ENCODE measurements around the gene EFCAB13.

Gene EFCAB13

DNA sequence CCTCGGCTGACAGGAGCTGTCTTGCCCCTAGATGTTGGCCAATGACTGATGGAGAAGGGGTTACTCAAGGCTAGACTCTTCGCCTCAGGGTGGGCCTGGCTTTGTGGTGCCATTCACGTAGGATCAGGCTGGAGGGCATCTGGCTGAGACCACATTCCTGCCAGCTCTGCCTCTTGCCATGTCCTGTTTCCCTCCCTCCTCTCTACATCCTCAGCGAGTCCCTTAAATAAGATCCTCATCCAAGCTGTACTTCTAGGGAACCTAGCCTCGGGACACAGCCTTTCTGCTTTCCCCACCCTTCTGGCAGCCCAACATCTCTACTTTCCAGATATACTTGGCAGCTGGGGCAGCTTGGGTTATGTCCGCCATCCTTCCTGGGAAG lies 27.9 kb upstream of the EFCAB13 start:
- H3K9ac ChIP-seq = no peak overlapping the region
- H3K79me2 ChIP-seq (ENCODE audit: insufficient read depth, low read depth) = no peaks in the 10 kb centered on the region
- H3K4me3 ChIP-seq (IDR thresholded peaks at IDR 0.05; ENCODE audit: insufficient read depth, low read depth, low read length) = no peak overlapping the region
- no peaks in the 10 kb centered on the region for H3K4me1 ChIP-seq (ENCODE audit: low read depth, poor library complexity, severe bottlenecking)
- no peak for TF ChIP-seq CTCF (conservative IDR thresholded peaks at IDR 0.05; ENCODE audit: low read depth, low read length)
- no peaks in the 10 kb centered on the region for H3K27me3 ChIP-seq (ENCODE audit: insufficient read depth, low read depth)
- no peak overlapping the region for H2AFZ ChIP-seq (ENCODE audit: low read depth)
- H4K20me1 ChIP-seq (ENCODE audit: insufficient read depth) = no peaks in the 10 kb centered on the region
- no peak overlapping the region for H3K27ac ChIP-seq
- no peak overlapping the region for H3K4me2 ChIP-seq
- no peaks in the 10 kb centered on the region for H3K36me3 ChIP-seq (ENCODE audit: insufficient read depth)

DNA sequence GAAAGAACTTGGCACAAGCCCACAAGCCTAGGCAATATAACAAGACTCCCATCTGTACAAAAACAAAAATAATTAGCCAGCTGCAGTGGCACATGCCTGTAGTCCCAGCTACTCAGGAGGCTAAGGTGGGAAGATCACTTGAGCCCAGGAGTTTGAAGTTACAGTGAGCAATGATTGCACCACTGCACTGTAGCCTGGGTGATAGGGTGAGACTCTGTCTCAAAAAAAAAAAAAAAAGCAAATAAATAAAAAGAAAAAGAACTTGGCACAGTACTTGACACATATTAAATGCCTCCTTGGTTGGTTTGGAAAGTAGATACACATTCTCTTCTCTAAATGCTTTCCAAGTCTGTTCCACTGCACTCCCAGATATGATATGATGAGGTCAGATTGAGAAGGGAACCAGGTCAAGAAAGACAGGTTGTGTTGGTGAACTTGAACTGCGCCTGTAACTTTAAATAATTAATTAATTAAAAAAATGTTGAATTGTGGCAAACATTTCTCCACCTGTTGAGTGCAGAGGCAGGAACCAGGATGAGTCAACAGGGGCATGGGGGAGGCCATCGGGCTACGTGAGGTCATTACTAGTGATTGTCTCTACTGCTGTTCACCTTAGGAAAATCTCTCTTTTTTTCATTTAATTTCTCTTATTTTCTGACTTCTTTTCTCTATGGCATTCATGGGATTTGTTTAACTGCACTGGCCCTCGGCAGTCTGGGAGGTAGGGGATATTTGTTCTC lies 25.9 kb upstream of the EFCAB13 start:
- Histone ChIP-seq H3K27ac (no peak overlapping the region), H3K79me2 (ENCODE audit: insufficient read depth, low read depth) (no peaks in the 10 kb centered on the region), H4K20me1 (ENCODE audit: insufficient read depth) (no peaks in the 10 kb centered on the region), H3K4me3 (IDR thresholded peaks at IDR 0.05; ENCODE audit: insufficient read depth, low read depth, low read length) (no peak overlapping the region), H3K27me3 (ENCODE audit: insufficient read depth, low read depth) (no peaks in the 10 kb centered on the region), H3K4me2 (no peak overlapping the region), H3K9ac (no peak overlapping the region), H3K4me1 (ENCODE audit: low read depth, poor library complexity, severe bottlenecking) (no peaks in the 10 kb centered on the region), H3K36me3 (ENCODE audit: insufficient read depth) (no peaks in the 10 kb centered on the region), H2AFZ (ENCODE audit: low read depth) (no peak overlapping the region)
- TF ChIP-seq CTCF (conservative IDR thresholded peaks at IDR 0.05; ENCODE audit: low read depth, low read length) = no peak

DNA sequence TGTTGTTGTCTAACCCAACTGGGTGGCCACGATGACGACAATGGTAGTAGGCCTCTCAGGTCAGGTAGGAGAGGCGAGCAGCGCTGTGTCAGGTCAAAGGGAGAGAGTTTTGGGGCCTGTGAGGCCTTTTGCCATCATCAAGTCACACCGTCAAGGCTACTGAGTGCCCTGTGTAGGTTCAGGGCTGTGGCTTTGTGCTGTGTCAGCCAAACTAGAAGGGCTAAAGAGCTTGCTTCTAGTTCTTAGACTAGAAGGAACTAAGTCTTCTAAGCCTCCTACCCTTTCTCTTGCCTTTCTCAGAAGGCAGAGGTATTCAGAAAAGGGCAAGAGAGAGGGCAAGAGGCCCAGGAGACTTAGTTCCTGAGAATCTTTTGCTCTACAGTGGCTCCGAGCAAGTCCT lies 25.0 kb upstream of the EFCAB13 start:
- Histone ChIP-seq H3K27me3 (ENCODE audit: insufficient read depth, low read depth) (no peaks in the 10 kb centered on the region), H3K4me3 (IDR thresholded peaks at IDR 0.05; ENCODE audit: insufficient read depth, low read depth, low read length) (no peak overlapping the region), H3K36me3 (ENCODE audit: insufficient read depth) (no peaks in the 10 kb centered on the region), H3K79me2 (ENCODE audit: insufficient read depth, low read depth) (no peaks in the 10 kb centered on the region), H3K9ac (no peak overlapping the region), H4K20me1 (ENCODE audit: insufficient read depth) (no peaks in the 10 kb centered on the region), H3K4me2 (no peak overlapping the region), H3K27ac (no peak overlapping the region), H2AFZ (ENCODE audit: low read depth) (no peak overlapping the region), H3K4me1 (ENCODE audit: low read depth, poor library complexity, severe bottlenecking) (no peaks in the 10 kb centered on the region)
- TF ChIP-seq CTCF (conservative IDR thresholded peaks at IDR 0.05; ENCODE audit: low read depth, low read length) = no peak

GRCh38 chr17:47299239-47299910 lies 24.4 kb upstream of the EFCAB13 start:
- TF ChIP-seq CTCF (conservative IDR thresholded peaks at IDR 0.05; ENCODE audit: low read depth, low read length) = no peak
- no peaks in the 10 kb centered on the region for H3K36me3 ChIP-seq (ENCODE audit: insufficient read depth)
- no peak overlapping the region for H3K27ac ChIP-seq
- H2AFZ ChIP-seq (ENCODE audit: low read depth) = no peak overlapping the region
- H3K4me1 ChIP-seq (ENCODE audit: low read depth, poor library complexity, severe bottlenecking) = no peaks in the 10 kb centered on the region
- no peaks in the 10 kb centered on the region for H4K20me1 ChIP-seq (ENCODE audit: insufficient read depth)
- H3K4me3 ChIP-seq (IDR thresholded peaks at IDR 0.05; ENCODE audit: insufficient read depth, low read depth, low read length) = no peak overlapping the region
- H3K9ac ChIP-seq = no peak overlapping the region
- H3K79me2 ChIP-seq (ENCODE audit: insufficient read depth, low read depth) = no peaks in the 10 kb centered on the region
- H3K4me2 ChIP-seq = no peak overlapping the region
- H3K27me3 ChIP-seq (ENCODE audit: insufficient read depth, low read depth) = no peaks in the 10 kb centered on the region

All from KMS-11 (cell line).